IMR-90 (cell line): ENCODE results near the gene CNPPD1. TPM values are rescaled to one million over a fixed set of nuclear protein-coding genes. Genes with fewer than 3 reads are reported as not detected.

Experiments
- ATAC-seq: fragments of 200-7000 bp; cut with Tn5 transposase; 2 replicates; pipeline ENCODE4 v1.9.1; 2020; ENCODE audit warnings: low read depth, mild to moderate bottlenecking, moderate library complexity
- BruUV-seq: library from RNA; stranded (reverse); fragments of 400-500 nt; replicated peaks from 2 replicates; lab custom pipeline; 2021; lab: Mats Ljungman, UMichigan
- CTCF ChIA-PET: fragments of 300-600 bp; formaldehyde crosslinking; extraction: SDS; loops from one replicate; lab custom pipeline; 2021; ENCODE audit warnings: antibody characterized with exemption; lab: Yijun Ruan, JAX
- POLR2A ChIA-PET: fragments of 300-600 bp; sonication (Branson Sonifier 250); formaldehyde crosslinking; loops from one replicate; lab custom pipeline; 2022; ENCODE audit warnings: antibody characterized with exemption; ENCODE audit not compliant: unreplicated experiment; lab: Charles Lee
- DNase-seq: peaks from one replicate; pipeline ENCODE4 v3.0.0; 2013
- H2AFZ ChIP-seq: replicated peaks from 2 replicates; pipeline ENCODE3; 2013; ENCODE audit warnings: low read length, mild to moderate bottlenecking; ENCODE audit not compliant: poor library complexity
- H2AK5ac ChIP-seq: 2 replicates; pipeline ENCODE4 v1.6.1; 2013; ENCODE audit warnings: low read depth, low read length, inconsistent platforms
- H2AK9ac ChIP-seq: replicated peaks from 2 replicates; pipeline ENCODE3; 2013; ENCODE audit warnings: mild to moderate bottlenecking, low read depth, low read length, moderate library complexity; ENCODE audit not compliant: poor library complexity
- H2BK120ac ChIP-seq: 2 replicates; pipeline ENCODE4 v1.6.1; 2013; ENCODE audit warnings: low read depth, low read length, inconsistent platforms
- H2BK15ac ChIP-seq: 3 replicates; pipeline ENCODE4 v1.6.1; 2013; ENCODE audit warnings: low read depth, low read length, inconsistent platforms
- H2BK20ac ChIP-seq: 2 replicates; pipeline ENCODE4 v1.6.1; 2013; ENCODE audit warnings: low read depth, mild to moderate bottlenecking, inconsistent platforms, low read length, moderate library complexity
- H2BK5ac ChIP-seq: 2 replicates; pipeline ENCODE4 v1.6.1; 2013; ENCODE audit warnings: mild to moderate bottlenecking, low read depth, low read length, inconsistent platforms; ENCODE audit not compliant: poor library complexity, severe bottlenecking
- H3K14ac ChIP-seq: replicated peaks from 2 replicates; pipeline ENCODE4 v1.6.1; 2013; ENCODE audit warnings: low read depth, low read length, inconsistent platforms
- H3K18ac ChIP-seq: 2 replicates; pipeline ENCODE4 v1.6.1; 2013; ENCODE audit warnings: low read depth, low read length, control low read depth
- H3K23ac ChIP-seq: 2 replicates; pipeline ENCODE4 v1.6.1; 2013; ENCODE audit warnings: low read depth, low read length, inconsistent platforms
- H3K27ac ChIP-seq: 2 replicates; pipeline ENCODE4 v1.5.1; 2013; ENCODE audit warnings: mild to moderate bottlenecking, control low read depth, low read length; ENCODE audit not compliant: insufficient read depth
- H3K27me3 ChIP-seq: 2 replicates; pipeline ENCODE4 v1.6.1; 2013; ENCODE audit warnings: low read length; ENCODE audit not compliant: control insufficient read depth, insufficient read depth
- H3K36me3 ChIP-seq: 2 replicates; pipeline ENCODE4 v1.6.1; 2013; ENCODE audit warnings: low read length, mixed read lengths; ENCODE audit not compliant: control insufficient read depth, insufficient read depth
- H3K4ac ChIP-seq: 2 replicates; pipeline ENCODE4 v1.6.1; 2013; ENCODE audit warnings: low read depth, low read length, inconsistent platforms
- H3K4me1 ChIP-seq: 2 replicates; pipeline ENCODE4 v1.6.1; 2013; ENCODE audit warnings: low read length, mixed read lengths; ENCODE audit not compliant: control insufficient read depth, insufficient read depth
- H3K4me2 ChIP-seq: 2 replicates; pipeline ENCODE4 v1.6.1; 2013; ENCODE audit warnings: low read depth, mild to moderate bottlenecking, control low read depth, low read length, moderate library complexity
- H3K4me3 ChIP-seq: 2 replicates; pipeline ENCODE4 v1.5.1; 2013; ENCODE audit warnings: low read depth, mild to moderate bottlenecking, control low read depth, low read length, moderate library complexity; ENCODE audit not compliant: insufficient read depth
- H3K56ac ChIP-seq: 2 replicates; pipeline ENCODE4 v1.6.1; 2013; ENCODE audit warnings: low read length, inconsistent platforms; ENCODE audit not compliant: insufficient read depth; ENCODE audit errors: extremely low read depth
- H3K79me1 ChIP-seq, 2 experiments: 2 replicates each; pipeline ENCODE4 v1.6.1; 2013; ENCODE audit warnings: low read length in 2 of 2, inconsistent platforms in 1 of 2, low read depth in 1 of 2
- H3K9ac ChIP-seq: 2 replicates; pipeline ENCODE4 v1.6.1; 2013; ENCODE audit warnings: low read depth, low read length, control low read depth
- H3K9me1 ChIP-seq: 2 replicates; pipeline ENCODE4 v1.6.1; 2013; ENCODE audit warnings: low read length, inconsistent platforms; ENCODE audit not compliant: insufficient read depth
- H3K9me3 ChIP-seq: 2 replicates; pipeline ENCODE4 v1.6.1; 2013; ENCODE audit warnings: low read length; ENCODE audit not compliant: control insufficient read depth, insufficient read depth
- H4K20me1 ChIP-seq: 2 replicates; pipeline ENCODE4 v1.6.1; 2013; ENCODE audit warnings: low read length, inconsistent platforms; ENCODE audit not compliant: insufficient read depth
- H4K5ac ChIP-seq: 2 replicates; pipeline ENCODE4 v1.6.1; 2013; ENCODE audit warnings: mild to moderate bottlenecking, low read depth, low read length, control low read depth
- H4K8ac ChIP-seq, 2 experiments: 2 replicates each; pipeline ENCODE4 v1.6.1; 2013; ENCODE audit warnings: low read depth in 2 of 2, low read length in 2 of 2, control low read depth in 1 of 2, inconsistent platforms in 1 of 2
- H4K91ac ChIP-seq: 2 replicates; pipeline ENCODE4 v1.6.1; 2013; ENCODE audit warnings: low read depth, low read length, inconsistent platforms; ENCODE audit not compliant: insufficient read depth
- BHLHE40 ChIP-seq: fragments of 150-350 bp; IDR thresholded peaks from 2 replicates; pipeline ENCODE4 v1.6.1; 2016; ENCODE audit warnings: mild to moderate bottlenecking, low read depth, low read length
- CEBPB ChIP-seq: IDR thresholded peaks from 2 replicates; pipeline ENCODE4 v1.6.1; 2012; ENCODE audit warnings: low read depth, low read length, improper control_type of control experiment
- CHD1 ChIP-seq: IDR thresholded peaks from 2 replicates; pipeline ENCODE4 v1.6.1; 2012; ENCODE audit warnings: low read depth, low read length, improper control_type of control experiment
- ELK1 ChIP-seq: fragments of 150-350 bp; IDR thresholded peaks from 2 replicates; pipeline ENCODE4 v1.6.1; 2016; ENCODE audit warnings: low read depth, mild to moderate bottlenecking, low read length, moderate library complexity, borderline replicate concordance
- MAFK ChIP-seq: IDR thresholded peaks from 2 replicates; pipeline ENCODE4 v1.6.1; 2012; ENCODE audit warnings: low read depth, low read length, improper control_type of control experiment
- MXI1 ChIP-seq: IDR thresholded peaks from 2 replicates; pipeline ENCODE4 v1.6.1; 2012; ENCODE audit warnings: low read depth, mild to moderate bottlenecking, low read length, moderate library complexity, borderline replicate concordance
- NFE2L2 ChIP-seq: fragments of 150-350 bp; IDR thresholded peaks from 2 replicates; pipeline ENCODE4 v1.6.1; 2016; ENCODE audit warnings: low read depth, mild to moderate bottlenecking, low read length
- POLR2A ChIP-seq: IDR thresholded peaks from 2 replicates; pipeline ENCODE4 v1.6.1; 2012; ENCODE audit warnings: mild to moderate bottlenecking, low read depth, low read length
- RAD21 ChIP-seq: IDR thresholded peaks from 2 replicates; pipeline ENCODE4 v1.6.1; 2012; ENCODE audit warnings: low read length, improper control_type of control experiment
- RFX5 ChIP-seq: IDR thresholded peaks from 2 replicates; pipeline ENCODE4 v1.8.0; 2012; ENCODE audit warnings: low read depth, mild to moderate bottlenecking, low read length, moderate library complexity
- SMC3 ChIP-seq: fragments of 150-350 bp; IDR thresholded peaks from 2 replicates; pipeline ENCODE4 v1.6.1; 2016; ENCODE audit warnings: low read depth, mild to moderate bottlenecking, antibody characterized with exemption, low read length, moderate library complexity
- USF2 ChIP-seq: fragments of 150-350 bp; IDR thresholded peaks from 2 replicates; pipeline ENCODE4 v1.6.1; 2017; ENCODE audit warnings: mild to moderate bottlenecking, antibody characterized with exemption, low read length, low read depth
- WGBS, 2 experiments: methylation state at CpG; one replicate each; pipeline versions ENCODE4 v1.1.5 to v1.1.7; 2013; ENCODE audit warnings: missing lambda C conversion rate in 2 of 2; ENCODE audit not compliant: insufficient read length in 1 of 2; ENCODE audit errors: extremely low coverage in 2 of 2; 5-methylcytosine and 5-hydroxymethylcytosine counted together
- dilution Hi-C: fragments of 300-500 bp; cut with HindIII; formaldehyde crosslinking; loops from one replicate; pipeline ENCODE4 v1.14.3; 2018; ENCODE audit warnings: low sequenced_read_pairs; ENCODE audit not compliant: unreplicated experiment
- in situ Hi-C: fragments of 300-500 bp; cut with MboI; formaldehyde crosslinking; loops from 3 replicates; pipeline ENCODE4 v1.14.3; 2019; ENCODE audit warnings: low sequenced_read_pairs, inconsistent platforms, mixed read lengths
- intact Hi-C: fragments of 100-400 bp; cut with micrococcal nuclease; formaldehyde crosslinking; loops from 2 replicates; pipeline ENCODE4 v1.10.0; 2022
- polyA plus RNA-seq, 3 experiments: library from polyadenylated mRNA; depleted of rRNA; stranded (reverse); fragments of >200 nt; gene quantifications; 2 replicates each; pipeline ENCODE4 v1.2.3, GENCODE V29; 2012; ENCODE audit warnings: low replicate concordance in 1 of 3
- total RNA-seq: library from RNA; depleted of rRNA; stranded (reverse); fragments of >200 nt; gene quantifications from 2 replicates; pipeline ENCODE4 v1.2.3, GENCODE V29; 2012

The CNPPD1 gene
- total and polyA plus RNA-seq, 2 of the 4 experiments (the other 2 are of a cell fraction) = 11.1 to 29.2 TPM

- no peak for ATAC-seq
- Histone ChIP-seq H3K9me1 (peaks cover 9% of the 10 kb centered on the region), H2BK15ac (no peak overlapping the region), H3K23ac (no peak overlapping the region), H4K8ac (no peak overlapping the region), H2AFZ (no peak overlapping the region), H3K18ac (no peak overlapping the region), H2AK9ac (peak overlapping the region; percentile 5), H3K27ac (no peak overlapping the region), H3K56ac (no peak overlapping the region), H2BK5ac (no peak overlapping the region), H3K4me3 (no peak overlapping the region), H4K5ac (no peak overlapping the region), H3K9ac (no peak overlapping the region), H4K91ac (no peak overlapping the region), H3K14ac (no peak overlapping the region), H3K4me1 (peaks cover 5% of the 10 kb centered on the region), H3K4me2 (no peak overlapping the region), H3K79me1 (peaks cover 8 to 31% of the 10 kb centered on the region in 2 experiments; a peak in 3 of 4 replicates), H2BK20ac (no peak overlapping the region), H3K27me3 (no peaks in the 10 kb centered on the region), H2AK5ac (no peak overlapping the region), H3K9me3 (no peaks in the 10 kb centered on the region), H3K36me3 (peaks cover 59% of the 10 kb centered on the region), H4K20me1 (peaks cover 9% of the 10 kb centered on the region), H3K4ac (no peak overlapping the region), H2BK120ac (no peak overlapping the region)
- dilution Hi-C loops (no loop called here), intact Hi-C loops (no loop called here), in situ Hi-C loops (no loop called here)
- ChIA-PET POLR2A (no interaction called here), CTCF (no interaction called here)
- no CpG with 5 or more reads among the region's 8 CpGs for WGBS, 2 experiments
- no peak for TF ChIP-seq ELK1
- TF ChIP-seq CEBPB = no peak
- no peak for TF ChIP-seq NFE2L2
- no peak for TF ChIP-seq CHD1
- TF ChIP-seq USF2 = no peak
- no peak for TF ChIP-seq MAFK
- no peak for TF ChIP-seq RFX5
- no peak for TF ChIP-seq POLR2A
- no peak for TF ChIP-seq MXI1
- TF ChIP-seq SMC3 = no peak
- no peak for TF ChIP-seq BHLHE40
- TF ChIP-seq RAD21 = no peak
- no TSS peak for BruUV-seq
- no peak for DNase-seq
Measured at GRCh38 chr2:219213026-219213415, 36.3 kb upstream of the CNPPD1 start.
